GM20431 (cell line): Measurements from ENCODE around the gene TSPAN9.

ENCODE experiments used
- in situ Hi-C: fragments of 300-500 bp; cut with MseI, MboI; formaldehyde crosslinking; loops from one replicate; pipeline ENCODE4 v1.15.0; 2020; ENCODE audit warnings: low sequenced_read_pairs; ENCODE audit not compliant: unreplicated experiment

Gene TSPAN9

GRCh38 chr12:3092764-3093163 is 15.6 kb downstream of the TSPAN9 start:
- in situ Hi-C loops, result no loop called here

- in situ Hi-C loops, result no loop called here
Observed at GRCh38 chr12:3097186-3097804, 20.1 kb downstream of the TSPAN9 start.

- in situ Hi-C loops, result no loop called here
Observed at GRCh38 chr12:3097836-3098235, 20.7 kb downstream of the TSPAN9 start.

GRCh38 chr12:3098436-3098835 is 21.3 kb downstream of the TSPAN9 start:
- in situ Hi-C loops, result no loop called here

- in situ Hi-C loops, result no loop called here
Observed at GRCh38 chr12:3099146-3099545, 22.0 kb downstream of the TSPAN9 start.

GRCh38 chr12:3101309-3102024 is 24.3 kb downstream of the TSPAN9 start:
- in situ Hi-C loops, result no loop called here

DNA sequence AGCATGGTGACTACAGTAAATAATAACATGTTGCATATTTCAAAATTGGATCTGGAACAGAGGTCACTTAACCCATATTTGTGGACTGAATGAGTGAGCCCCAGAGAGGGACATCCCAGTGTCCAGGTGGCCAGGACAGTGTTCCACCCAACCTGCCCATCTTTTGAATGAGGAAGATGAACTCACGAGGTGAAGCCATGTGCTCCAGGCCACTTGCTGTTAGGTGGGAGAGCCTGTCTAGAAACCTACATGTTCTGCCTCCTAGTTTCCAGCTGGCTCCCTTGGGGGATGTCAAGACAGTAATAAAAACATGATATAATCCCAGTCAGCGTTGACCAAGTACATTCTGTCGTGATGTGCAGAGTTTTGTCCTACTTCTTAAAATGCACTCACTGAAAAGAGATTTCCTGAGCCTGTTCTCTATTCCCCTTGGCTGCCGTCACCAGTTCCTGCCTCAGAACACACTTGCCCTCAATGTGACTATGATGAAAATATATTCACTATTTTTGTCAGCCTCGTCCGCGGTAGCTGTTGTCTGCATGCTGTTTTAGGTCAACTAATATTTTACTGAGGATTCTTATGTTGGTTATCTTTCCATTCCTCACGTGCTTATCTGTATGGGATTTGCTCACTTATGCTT is 25.7 kb downstream of the TSPAN9 start:
- in situ Hi-C loops, result no loop called here

DNA sequence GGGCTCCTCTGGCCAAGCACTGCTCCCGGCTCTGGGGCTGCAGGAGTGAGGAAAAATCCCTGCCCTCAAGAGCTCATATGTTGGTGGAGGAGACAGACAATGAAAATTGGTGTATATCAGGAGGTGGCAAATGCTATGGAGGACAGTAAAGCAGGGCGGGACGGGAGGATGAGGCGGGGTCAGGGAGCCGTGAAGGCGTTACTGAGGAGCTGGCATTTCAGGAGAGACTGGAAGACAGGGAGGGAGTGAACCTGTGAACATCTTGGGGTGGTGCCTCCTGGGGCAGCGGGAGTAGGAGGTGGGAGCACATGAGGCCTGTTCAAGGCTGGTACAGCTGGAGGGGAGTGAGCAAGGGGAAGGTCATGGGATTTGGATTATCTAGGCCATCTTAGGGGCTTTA is 26.6 kb downstream of the TSPAN9 start:
- in situ Hi-C loops, result no loop called here

DNA sequence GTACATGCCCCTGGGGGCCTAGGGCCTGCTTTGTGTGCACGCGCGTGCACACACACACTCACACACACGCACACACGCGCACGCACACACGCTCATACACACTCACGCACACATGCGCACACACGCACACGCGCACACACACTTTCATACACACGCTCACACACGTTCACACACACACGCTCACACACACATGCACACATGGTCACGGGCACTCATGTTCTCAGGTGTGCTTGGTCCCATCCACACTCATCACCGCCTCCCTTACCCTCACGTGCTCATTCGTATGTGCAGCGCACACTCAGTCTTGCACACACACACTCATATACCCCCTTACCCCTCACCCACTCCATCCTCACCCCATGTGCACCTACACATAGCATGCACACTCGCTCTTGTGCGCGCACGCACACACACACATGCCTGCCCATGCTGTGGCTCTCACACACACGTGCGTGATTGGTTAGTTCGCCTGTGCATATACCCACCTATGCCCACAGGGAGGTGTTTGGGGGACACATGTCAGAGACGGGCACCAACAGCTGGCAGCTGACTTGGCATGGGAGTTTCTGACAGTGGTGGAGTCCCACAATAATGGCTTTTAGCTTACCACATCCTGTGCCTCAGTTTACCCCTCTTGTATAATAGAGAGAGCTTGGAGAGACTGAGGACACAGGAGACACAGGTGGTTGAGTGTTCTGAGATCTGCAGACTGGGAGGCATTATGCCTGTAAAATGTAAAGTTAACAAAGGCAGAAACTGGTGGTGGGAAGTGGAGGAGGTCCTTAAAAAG is 28.7 kb downstream of the TSPAN9 start:
- in situ Hi-C loops, result no loop called here

- in situ Hi-C loops, result no loop called here
Observed at GRCh38 chr12:3106579-3106978, 29.4 kb downstream of the TSPAN9 start.

- in situ Hi-C loops, result no loop called here
Observed at GRCh38 chr12:3107071-3107583, 29.9 kb downstream of the TSPAN9 start.

GRCh38 chr12:3107954-3108353 is 30.8 kb downstream of the TSPAN9 start:
- in situ Hi-C loops, result no loop called here

DNA sequence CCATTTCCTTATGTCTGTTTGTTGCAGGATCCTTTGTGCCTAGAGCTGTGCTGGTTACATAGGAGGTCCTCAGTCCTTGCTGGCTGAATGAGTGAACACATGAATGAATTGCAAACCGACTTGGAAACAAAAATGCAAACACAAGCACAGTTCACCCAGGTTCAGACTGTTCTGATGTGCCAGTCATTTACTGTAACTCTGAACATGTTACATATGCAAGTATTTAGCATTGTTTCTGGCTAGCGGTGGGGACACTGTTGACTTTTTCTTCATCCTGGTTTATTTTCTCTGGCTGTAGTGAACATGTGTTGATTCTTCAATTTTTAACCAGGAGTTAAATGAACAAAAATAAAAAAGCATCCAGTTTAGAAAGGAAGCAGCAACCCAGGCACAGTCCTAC is 33.4 kb downstream of the TSPAN9 start:
- in situ Hi-C loops, result no loop called here

- in situ Hi-C loops, result no loop called here
Observed at GRCh38 chr12:3113671-3114325, 36.6 kb downstream of the TSPAN9 start.

DNA sequence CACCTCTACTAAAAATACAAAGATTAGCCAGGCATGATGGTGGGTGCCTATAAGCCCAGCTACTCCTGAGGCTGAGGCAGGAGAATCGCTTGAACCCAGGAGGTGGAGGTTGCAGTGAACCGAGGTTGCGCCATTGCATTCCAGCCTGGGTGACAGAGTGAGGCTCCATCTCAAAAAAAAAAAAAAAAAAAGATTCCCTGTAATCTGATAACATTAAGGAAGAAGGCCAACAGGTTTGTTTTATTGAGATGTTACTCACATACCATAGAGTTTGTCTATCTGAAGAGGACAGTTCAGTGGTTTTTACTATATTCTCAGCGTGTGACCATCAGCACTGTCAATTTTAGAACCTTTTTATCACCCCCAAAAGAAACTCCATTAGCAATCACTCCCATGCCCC is 37.5 kb downstream of the TSPAN9 start:
- in situ Hi-C loops, result no loop called here

DNA sequence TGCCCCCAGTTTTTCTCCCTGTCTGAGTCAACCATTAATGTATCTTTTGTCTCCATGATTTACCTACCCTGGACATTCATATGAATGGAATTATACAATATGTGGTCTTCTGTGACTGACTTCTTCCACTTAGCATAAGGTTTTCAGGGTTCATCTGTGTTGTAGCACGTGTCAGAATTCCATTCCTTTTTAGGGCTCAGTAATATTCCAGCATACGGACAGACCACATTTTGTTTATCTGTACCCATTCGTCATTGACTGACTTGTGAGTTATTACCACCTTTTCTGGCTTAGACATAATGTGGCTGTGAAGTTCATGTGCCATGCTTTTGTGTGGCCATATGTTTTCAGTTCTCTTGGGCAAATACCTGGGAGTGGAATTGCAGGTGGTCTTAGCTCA is 37.9 kb downstream of the TSPAN9 start:
- in situ Hi-C loops, result no loop called here

DNA sequence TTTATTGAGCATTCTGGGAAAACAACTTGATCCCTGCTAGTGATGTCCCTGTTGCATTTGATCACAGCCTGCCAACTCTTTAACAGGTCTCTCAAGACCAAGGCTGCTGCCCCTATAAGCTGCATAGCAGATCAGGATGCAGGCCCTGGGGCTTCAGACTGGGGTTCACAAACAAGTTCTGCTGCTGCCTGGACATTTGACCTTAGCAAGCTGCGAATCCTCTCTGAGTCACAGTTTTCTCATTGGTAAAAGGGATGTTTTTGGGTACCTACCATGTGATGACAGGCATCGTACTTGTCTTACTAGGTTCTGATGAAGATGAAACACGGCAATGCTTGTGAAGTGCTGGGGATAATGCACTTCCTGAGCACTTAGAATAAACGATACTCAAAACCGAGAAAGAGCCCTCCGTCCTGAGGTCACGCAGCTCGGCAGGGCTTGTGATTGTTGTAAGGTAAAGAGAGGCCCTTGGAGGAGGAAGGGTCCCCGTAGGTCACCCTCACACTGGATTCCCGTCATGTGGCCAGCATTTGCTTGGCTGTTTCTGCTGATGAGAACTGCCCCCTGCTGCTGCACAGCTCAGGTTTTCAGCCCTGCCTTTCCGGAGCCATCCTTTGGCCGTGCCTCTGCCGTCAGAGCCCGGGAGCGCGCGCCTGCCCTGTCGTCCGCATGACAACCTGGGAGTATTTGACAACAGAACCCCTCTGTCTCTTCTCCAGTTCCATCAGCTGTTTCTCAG is 39.1 kb downstream of the TSPAN9 start:
- in situ Hi-C loops, result no loop called here

DNA sequence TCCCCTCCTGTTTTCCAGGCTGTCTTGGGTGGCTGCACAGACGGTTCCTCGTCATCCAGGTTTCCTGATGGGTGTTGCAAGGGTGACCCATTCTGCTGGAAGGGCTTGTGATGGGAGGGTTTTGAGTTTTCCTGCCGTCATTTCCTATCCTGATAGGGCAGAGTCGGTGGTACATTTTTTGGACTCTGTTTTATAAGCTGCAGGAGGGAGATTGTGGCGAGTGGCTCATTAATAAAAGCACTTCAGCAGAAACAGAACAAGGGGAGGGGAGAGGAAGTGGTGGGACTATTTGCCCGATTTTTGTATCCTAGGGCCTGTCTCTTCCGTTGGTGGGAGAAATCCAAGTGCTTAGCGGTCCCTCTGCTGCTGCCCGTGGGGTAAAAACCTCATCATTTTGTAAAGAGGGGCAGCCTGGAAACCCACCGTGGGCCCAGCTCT is 40.0 kb downstream of the TSPAN9 start:
- in situ Hi-C loops, result no loop called here

DNA sequence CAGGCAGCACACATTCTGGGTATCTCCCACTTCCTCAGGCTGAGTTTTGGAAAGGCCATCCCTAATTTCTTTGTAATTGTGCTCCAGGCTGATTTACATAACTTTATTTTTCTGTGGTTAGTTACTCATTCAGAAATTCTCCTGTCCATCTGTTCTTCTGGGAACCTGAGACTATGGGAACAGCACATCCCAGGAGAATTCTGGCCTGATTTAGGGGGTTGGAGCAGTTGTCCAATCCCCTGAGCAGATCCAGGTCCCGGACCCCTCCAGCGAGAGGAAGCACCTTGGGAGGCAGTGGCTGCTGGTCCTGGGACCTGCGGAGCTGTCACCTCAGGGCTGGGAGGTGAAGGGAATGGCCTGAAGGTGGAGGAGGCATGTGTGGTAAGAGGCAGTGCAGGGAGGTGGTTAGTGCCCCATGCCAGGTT is 40.4 kb downstream of the TSPAN9 start:
- in situ Hi-C loops, result no loop called here
